GM18873 (cell line): Measurements from ENCODE around the gene MEMO1.
"Not testable (repeated sequence)": the region's sequence is repeated elsewhere in the genome, so short reads cannot be mapped to it uniquely, and the experiment has no call there.

Source experiments
- ATAC-seq: cut with Tn5 transposase; IDR thresholded peaks from one replicate; pipeline ENCODE4 v1.9.1; 2021; ENCODE audit warnings: mild to moderate bottlenecking, moderate library complexity, moderate number of reproducible peaks; ENCODE audit not compliant: unreplicated experiment, low FRiP score

Gene MEMO1

GRCh38 chr2:31962757-31963361 lies 47.9 kb downstream of the MEMO1 start:
- no peak for ATAC-seq

DNA sequence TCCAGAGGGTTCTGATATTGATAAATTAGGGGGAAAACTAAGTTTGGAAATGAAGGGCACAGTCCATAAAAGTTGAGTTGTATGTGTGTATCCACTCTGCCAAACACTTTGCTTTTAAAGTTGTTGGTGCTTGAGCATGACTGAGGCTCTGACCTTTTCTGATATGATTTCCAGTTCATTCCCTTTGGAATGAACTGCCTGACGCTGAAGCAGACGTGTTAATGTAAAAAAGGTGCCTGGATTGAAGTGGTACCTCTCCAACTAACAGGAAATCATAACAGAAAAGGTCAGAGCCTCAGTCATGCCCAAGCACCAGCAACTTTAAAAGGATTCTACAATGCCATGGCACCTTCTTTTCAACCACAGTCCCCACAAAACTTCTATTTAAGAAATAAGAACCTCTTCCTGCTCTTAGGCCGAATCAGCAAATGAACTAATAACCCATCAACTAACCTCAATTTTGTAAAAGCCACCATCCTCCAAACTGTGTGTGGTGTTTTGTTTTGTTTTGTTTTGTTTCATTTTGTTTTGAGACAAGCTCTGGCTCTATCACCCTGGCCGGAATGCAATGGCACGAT lies 52.6 kb downstream of the MEMO1 start:
- ATAC-seq, result no peak

DNA sequence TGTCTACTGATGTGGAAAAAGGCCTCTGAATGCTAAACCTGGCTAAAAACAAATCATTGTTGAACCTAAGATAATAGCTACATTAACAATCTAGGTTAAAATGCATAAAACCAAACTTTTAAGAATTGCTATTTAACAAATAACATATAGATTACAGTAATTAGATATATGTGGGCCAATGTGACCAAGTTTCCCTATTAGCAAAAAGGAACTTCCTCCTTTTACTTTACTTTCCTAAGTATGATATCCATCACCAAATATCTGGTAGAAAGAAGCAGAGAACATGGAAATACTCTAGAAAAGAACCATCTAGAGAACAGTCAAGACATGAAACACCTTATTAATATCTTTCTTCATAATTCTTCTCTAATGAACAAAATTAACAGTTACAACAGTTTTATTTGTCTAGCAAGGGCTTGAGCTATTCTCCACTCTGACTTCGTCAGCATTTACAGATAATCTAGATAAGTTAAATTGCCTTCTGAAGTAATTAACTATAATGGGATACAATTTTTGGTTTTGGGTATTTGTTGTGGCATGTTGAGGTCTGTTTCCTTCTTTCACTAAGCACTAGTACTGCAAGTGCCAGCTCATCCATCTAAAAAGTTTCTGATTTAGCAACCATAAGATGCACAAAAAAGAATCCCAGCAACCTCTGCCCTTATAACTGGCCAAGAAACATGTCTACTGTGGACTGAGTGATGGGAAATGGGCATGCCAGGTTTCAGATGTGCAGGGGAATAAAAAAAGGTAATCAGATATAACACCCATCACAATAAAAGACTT lies 53.3 kb downstream of the MEMO1 start:
- ATAC-seq, result no peak

- ATAC-seq, result peak; percentile 47
Measured at GRCh38 chr2:31956934-31957333, 53.9 kb downstream of the MEMO1 start.

DNA sequence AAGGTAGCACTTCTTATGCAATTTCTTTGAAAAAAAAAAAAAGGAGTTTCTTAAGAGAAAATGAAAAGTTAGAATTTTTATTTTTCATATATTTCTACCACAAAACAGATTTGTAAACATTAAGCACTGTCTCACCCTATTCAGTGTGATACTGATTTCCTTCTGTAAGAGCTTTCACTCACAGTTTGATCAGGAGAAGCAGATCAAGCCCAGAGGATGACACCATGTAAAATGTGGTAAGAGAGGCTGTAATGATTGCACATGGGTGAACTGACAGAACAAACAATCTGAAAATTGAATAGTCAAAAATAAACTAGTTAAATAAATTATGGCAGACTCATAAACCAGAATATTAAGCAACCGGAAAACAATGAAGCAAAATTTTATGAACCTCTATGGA lies 54.5 kb downstream of the MEMO1 start:
- ATAC-seq, result no peak

GRCh38 chr2:31953095-31953494 lies 57.7 kb downstream of the MEMO1 start:
- not testable (repeated sequence) for ATAC-seq

- no peak for ATAC-seq
Measured at GRCh38 chr2:31950946-31951562, 59.8 kb downstream of the MEMO1 start.

DNA sequence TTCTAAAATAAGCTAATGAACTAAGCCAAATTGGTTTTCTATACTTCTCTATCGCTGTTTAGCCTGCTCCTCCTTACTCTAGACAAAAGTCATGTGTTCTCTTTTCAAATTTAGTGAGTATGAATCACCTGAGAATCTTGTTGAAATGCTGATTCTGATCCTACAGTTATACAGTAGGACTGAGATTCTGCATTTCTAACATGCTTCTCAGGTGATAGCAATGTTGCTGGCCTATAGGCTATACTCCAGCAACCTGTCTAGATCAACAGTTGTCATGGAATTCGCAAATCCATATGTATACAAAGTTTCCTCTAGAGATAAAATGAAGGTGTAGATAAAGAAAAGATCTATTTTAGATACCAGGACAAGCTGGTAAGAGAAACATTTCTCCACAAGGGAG lies 62.9 kb downstream of the MEMO1 start:
- ATAC-seq, result no peak

GRCh38 chr2:31946838-31947237 lies 64.0 kb downstream of the MEMO1 start:
- ATAC-seq, result no peak

- no peak for ATAC-seq
Measured at GRCh38 chr2:31945572-31945935, 65.3 kb downstream of the MEMO1 start.

DNA sequence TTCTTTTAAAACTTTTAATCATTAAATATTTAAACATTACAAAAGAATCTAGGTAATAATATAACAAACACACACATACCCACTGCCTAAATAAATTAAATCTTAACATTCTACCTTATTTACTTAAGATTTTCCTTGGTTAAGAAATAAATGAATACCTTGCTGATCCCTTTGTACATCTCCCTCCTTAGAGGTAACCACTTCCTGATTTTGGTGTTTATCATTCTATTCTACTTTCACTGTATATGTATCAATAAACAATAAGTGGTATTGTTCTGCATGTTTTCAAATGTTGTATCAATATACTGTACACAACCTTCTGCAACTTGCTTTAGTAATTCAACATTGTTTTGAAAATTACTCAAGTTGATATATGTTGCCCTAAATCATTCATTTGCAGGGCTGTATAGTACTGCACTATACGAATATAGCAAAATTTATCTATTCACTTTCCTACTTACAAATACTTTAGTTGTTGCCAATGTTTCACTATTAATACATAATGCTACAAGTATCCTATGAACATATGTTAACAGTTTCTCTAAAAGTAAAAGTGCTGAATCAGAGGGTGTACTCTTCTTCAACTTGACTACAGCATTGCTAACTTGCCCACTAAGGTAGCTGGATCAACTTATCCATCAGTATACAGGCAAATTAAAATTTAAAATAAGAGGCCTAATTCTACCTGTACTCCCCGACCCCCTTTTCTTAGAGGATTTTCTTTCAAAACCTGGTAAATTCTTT lies 65.8 kb downstream of the MEMO1 start:
- no peak for ATAC-seq

- ATAC-seq, result no peak
Measured at GRCh38 chr2:31943636-31944225, 67.1 kb downstream of the MEMO1 start.

DNA sequence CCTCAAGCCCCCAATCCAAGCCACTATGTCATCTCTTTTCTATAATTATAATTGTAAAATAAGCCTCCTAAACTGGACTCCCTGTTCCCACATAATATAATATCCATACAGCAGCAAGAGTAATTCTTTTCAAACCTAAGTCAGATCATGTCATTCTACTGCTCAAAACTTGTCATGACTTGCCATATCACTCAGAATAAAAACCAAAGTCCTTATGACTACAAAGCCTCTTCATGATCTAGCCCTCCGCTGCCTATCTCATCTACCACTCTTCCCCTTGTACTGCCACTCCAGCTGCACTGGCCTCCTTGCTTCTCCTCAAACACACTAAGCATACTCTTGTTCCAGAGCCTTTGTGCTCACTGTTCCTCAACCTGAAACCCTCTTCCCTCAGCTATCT lies 69.9 kb downstream of the MEMO1 start:
- ATAC-seq, result no peak

- no peak for ATAC-seq
Measured at GRCh38 chr2:31937741-31938140, 73.1 kb downstream of the MEMO1 start.

DNA sequence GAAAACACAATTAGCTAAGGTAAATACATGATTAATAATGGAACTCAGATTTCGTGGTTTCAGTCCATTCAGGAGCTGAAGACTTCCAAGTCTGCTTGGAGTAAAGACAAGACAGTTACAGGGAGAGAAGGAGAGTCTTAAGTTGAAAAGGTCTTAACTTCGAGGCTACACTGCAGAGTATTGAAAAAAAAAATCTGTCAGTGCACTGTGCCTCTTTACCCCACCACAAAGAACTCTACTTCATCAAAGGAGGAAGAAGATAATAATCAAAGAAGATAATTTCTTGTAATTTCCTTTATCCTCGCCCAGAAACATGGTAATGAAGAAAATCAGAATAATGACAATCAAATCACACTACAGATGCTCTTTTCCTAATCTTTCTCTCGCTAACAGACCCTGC lies 75.4 kb downstream of the MEMO1 start:
- ATAC-seq, result no peak

DNA sequence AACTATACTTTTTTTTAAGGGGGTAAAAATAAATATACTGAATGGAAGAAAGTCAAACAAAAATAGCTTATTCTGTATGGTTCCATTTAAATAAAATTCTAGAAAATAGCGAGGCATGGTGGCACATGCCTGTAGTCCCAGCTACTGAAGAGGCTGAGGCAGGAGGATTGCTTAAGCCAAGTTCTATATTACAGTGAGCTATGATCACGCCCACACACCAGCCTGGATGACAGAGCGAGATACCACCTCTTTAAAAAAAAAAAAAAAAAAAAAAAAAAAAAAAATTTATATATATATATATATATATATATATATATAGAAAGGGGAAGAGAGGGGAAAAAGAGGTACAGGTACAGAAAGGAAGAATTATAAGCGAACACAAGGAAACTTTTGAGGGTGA lies 77.7 kb downstream of the MEMO1 start:
- ATAC-seq, result no peak

DNA sequence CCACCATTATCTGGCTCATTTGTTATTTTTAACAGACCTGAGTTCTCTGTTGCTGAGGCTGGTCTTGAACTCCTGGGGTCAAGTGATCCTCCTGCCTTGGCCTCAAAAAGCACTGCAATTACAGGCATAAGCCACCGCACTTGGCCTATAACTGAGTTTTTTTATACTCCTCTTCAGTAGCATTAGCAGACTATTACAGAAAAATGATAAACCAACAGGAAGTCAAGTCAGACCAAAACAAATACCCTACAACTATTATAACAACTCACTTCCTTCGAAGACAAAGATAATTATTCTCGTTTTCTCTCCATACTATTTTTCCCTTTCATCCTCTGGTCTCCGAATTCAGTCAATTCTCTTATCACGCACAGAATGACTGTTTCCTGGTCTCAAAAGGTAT lies 78.2 kb downstream of the MEMO1 start:
- no peak for ATAC-seq

DNA sequence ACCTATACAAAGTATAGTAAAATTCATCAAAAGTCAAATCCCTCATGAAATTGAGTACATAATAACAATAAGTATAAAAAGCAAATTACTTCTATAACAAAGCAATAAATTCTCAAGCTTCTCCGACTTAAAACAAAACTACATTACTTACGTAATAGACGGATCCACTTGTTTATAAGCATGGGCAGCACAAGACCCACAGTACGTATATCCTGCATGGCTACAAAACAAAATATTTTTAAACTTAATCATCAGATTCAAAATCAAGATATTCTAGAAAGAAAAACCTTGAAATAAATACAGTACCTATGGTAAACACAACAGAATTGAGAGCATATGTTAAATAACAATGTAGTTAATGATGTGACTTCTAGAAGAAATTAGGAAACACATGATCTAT lies 78.9 kb downstream of the MEMO1 start:
- ATAC-seq, result no peak

- no peak for ATAC-seq
Measured at GRCh38 chr2:31925517-31925916, 85.3 kb downstream of the MEMO1 start.

GRCh38 chr2:31923662-31924061 lies 87.1 kb downstream of the MEMO1 start:
- ATAC-seq, result no peak
